Ovary (tissue), 3 donors: ENCODE measurements around the gene CWC27.

Source experiments
- EP300 ChIP-seq: sonication (generic); formaldehyde crosslinking; IDR thresholded peaks from one replicate; pipeline ENCODE4 v1.6.1; 2017; ENCODE audit warnings: antibody characterized with exemption
- POLR2A ChIP-seq: fragments of 450-650 bp; IDR thresholded peaks from one replicate; pipeline ENCODE4 v1.6.1; 2017; ENCODE audit warnings: antibody characterized with exemption, mild to moderate bottlenecking, moderate library complexity
- TF ChIP-seq, protein P1 (sequence below), 3 donors: fragments of 450-650 bp in 2 of 3; fragments of 200-600 bp in 1 of 3; IDR thresholded peaks; one replicate each; pipeline versions ENCODE4 v1.5.1 to v1.8.0; 2016 to 2022; ENCODE audit warnings: antibody characterized with exemption in 3 of 3, mild to moderate bottlenecking in 1 of 3
- donor health status: DM: no; HTN: no; CAD: no.

GRCh38 chr5:64930672-64931318 is 162.1 kb downstream of the CWC27 start:
- no peak for TF ChIP-seq POLR2A
- TF ChIP-seq, protein P1, sequence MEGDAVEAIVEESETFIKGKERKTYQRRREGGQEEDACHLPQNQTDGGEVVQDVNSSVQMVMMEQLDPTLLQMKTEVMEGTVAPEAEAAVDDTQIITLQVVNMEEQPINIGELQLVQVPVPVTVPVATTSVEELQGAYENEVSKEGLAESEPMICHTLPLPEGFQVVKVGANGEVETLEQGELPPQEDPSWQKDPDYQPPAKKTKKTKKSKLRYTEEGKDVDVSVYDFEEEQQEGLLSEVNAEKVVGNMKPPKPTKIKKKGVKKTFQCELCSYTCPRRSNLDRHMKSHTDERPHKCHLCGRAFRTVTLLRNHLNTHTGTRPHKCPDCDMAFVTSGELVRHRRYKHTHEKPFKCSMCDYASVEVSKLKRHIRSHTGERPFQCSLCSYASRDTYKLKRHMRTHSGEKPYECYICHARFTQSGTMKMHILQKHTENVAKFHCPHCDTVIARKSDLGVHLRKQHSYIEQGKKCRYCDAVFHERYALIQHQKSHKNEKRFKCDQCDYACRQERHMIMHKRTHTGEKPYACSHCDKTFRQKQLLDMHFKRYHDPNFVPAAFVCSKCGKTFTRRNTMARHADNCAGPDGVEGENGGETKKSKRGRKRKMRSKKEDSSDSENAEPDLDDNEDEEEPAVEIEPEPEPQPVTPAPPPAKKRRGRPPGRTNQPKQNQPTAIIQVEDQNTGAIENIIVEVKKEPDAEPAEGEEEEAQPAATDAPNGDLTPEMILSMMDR (IDR thresholded peaks at IDR 0.05), result no peak
- no peak for TF ChIP-seq EP300
